Measurements from ENCODE around the gene UNC13A. TPM values are rescaled to one million over a fixed set of nuclear protein-coding genes. Genes with fewer than 3 reads are reported as not detected.

The UNC13A gene
- total and polyA plus RNA-seq, 2 of the 13 experiments (the other 11 are each of a cell fraction or from before 2014, with no cell fraction given): 0.11 to 0.45 TPM

GRCh38 chr19:17610384-17610783, 77.8 kb downstream of the UNC13A start (continued):
- TF ChIP-seq TAF1 (CRISPR knock-in tag; IDR thresholded peaks at IDR 0.05): 0 out of 2 replicates have a peak, but pooled peaks have one; percentile 27

- ChIA-PET CTCF (ENCODE audit: low intra/inter-chr PET ratio, low total read pairs) (no interaction called here), POLR2A (no interaction called here)
- Histone ChIP-seq H3K9me3 (ENCODE audit: low read length) (no peaks in the 10 kb centered on the region), H3K79me2 (ENCODE audit: insufficient read depth, low read length) (no peaks in the 10 kb centered on the region), H2AFZ (ENCODE audit: low read length) (no peak overlapping the region), H3K4me3 (replicated peaks in 1 of 3; ENCODE audit: insufficient read depth in 1 of 3, low read depth in 2 of 3, low read length in 3 of 3) (no peak overlapping the region), H4K20me1 (ENCODE audit: insufficient read depth, low read length) (no peaks in the 10 kb centered on the region), H3K27me3 (ENCODE audit: control insufficient read depth in 1 of 2, insufficient read depth in 2 of 2, low read length in 2 of 2) (peaks cover 0 to 11% of the 10 kb centered on the region in 2 experiments; a peak in 2 of 5 replicates), H3K27ac (ENCODE audit: extremely low read length, insufficient read depth, low read length) (no peak overlapping the region), H3K4me1 (ENCODE audit: insufficient read depth, low read length) (peaks cover 34% of the 10 kb centered on the region), H3K4me2 (ENCODE audit: low read depth, low read length) (no peak overlapping the region), H3K9ac (ENCODE audit: insufficient read depth, low read depth, low read length) (no peak overlapping the region), H3K36me3 (replicated peaks in 1 of 2; ENCODE audit: control insufficient read depth in 1 of 2, insufficient read depth in 2 of 2, low read length in 2 of 2) (no peaks in the 10 kb centered on the region)
- TF ChIP-seq ZNF766 (CRISPR knock-in tag; IDR thresholded peaks at IDR 0.05; ENCODE audit: borderline replicate concordance) (no peak), ZNF430 (CRISPR knock-in tag; IDR thresholded peaks at IDR 0.05) (no peak), ZFP36L1 (CRISPR knock-in tag; IDR thresholded peaks at IDR 0.05) (no peak), ZNF652 (CRISPR knock-in tag; IDR thresholded peaks at IDR 0.05; ENCODE audit: borderline replicate concordance, low read depth) (no peak), ZSCAN5A (CRISPR knock-in tag; IDR thresholded peaks at IDR 0.05; ENCODE audit: borderline replicate concordance) (no peak), PHB2 (IDR thresholded peaks at IDR 0.05; ENCODE audit: partially characterized antibody) (no peak), ZFP62 (CRISPR knock-in tag; IDR thresholded peaks at IDR 0.05) (no peak)
- WGBS (ENCODE audit: low lambda C conversion rate): 72% methylated on average over 9 of the region's 9 CpGs
- BruUV-seq (replicated peaks): no TSS peak
- ATAC-seq (no peak), DNase-seq (ENCODE audit: low spot score) (no peak), FAIRE-seq (no peak)
- intact Hi-C loops (cut with micrococcal nuclease; ENCODE audit: unreplicated experiment): no loop called here
- in situ Hi-C loops (cut with HindIII; ENCODE audit: extremely low pct_ligation_motif_present, low pct_unique_long_range_greater_than_20kb): no loop called here
Observed at GRCh38 chr19:17607936-17608335, 80.2 kb downstream of the UNC13A start.

Measured in HepG2 (cell line).